ENCODE measurements around the gene PRICKLE4.
A peak's percentile ranks its signal among the peaks of the same experiment; 100 is the strongest.

The PRICKLE4 gene

DNA sequence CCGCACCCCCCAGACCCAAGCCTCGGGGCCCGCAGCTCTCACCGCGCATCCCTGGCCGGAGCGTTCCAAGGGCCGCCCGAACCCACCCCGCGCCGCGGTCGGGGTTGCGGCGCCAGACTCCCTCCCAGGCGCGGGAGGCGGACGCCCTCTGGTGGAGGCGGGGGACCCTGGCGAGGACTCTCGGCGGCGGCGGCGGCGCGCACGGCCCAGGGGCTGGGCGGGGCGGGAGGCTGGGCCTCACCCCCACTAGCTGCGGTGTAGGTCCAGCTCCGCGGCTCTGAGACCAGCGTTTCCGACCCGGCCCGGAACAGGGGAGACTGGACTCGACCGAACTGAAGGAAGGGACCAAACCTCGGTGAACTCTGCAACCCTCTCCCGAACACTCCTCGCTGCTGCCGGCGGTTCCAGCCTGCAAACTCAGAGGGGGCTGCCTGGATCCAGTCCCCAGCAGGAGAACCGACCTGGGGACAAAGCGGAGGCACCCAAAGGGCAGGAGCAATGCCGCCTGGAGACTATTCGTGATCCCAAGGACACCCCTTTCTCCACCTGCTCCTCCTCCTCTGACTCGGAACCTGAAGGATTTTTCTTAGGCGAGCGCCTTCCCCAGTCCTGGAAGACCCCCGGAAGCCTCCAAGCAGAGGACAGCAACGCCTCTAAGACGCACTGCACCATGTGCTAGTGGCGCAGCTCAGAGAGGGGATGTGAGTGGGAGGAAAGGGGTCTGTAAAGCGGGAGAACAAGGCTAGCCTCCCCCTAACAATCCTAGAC lies 6.1 kb downstream of the PRICKLE4 start:
- Histone ChIP-seq H3K27me3 (replicated peaks; ENCODE audit: insufficient read depth, low read length) (peaks cover 38% of the 10 kb centered on the region), H3K9me2 (replicated peaks; ENCODE audit: insufficient read depth, low read length) (no peaks in the 10 kb centered on the region), H3K79me2 (ENCODE audit: low read length) (peaks cover 22% of the 10 kb centered on the region), H4K20me1 (ENCODE audit: insufficient read depth, low read length) (no peaks in the 10 kb centered on the region), H3K4me1 (ENCODE audit: low read length) (peaks cover 7% of the 10 kb centered on the region; the same call in 1 of the 2 replicates), H3K4me3 (ENCODE audit: low read length) (peak overlapping the region; percentile 94), H2AFZ (ENCODE audit: low read length) (peak overlapping the region; percentile 91), H3K36me3 (replicated peaks; ENCODE audit: insufficient read depth, low read length) (no peaks in the 10 kb centered on the region), H3F3A (ENCODE audit: insufficient read depth, low read length) (peaks cover 8% of the 10 kb centered on the region), H3K9ac (ENCODE audit: low read length) (peak overlapping the region; percentile 92), H3K4me2 (ENCODE audit: low read depth, low read length) (peak overlapping the region; percentile 90), H3K9me3 (replicated peaks; ENCODE audit: insufficient read depth, low read length) (no peaks in the 10 kb centered on the region), H3K27ac (ENCODE audit: low read length) (peak overlapping the region; percentile 70)
- DNase-seq: peak; percentile 86
- TF ChIP-seq EZH2 (optimal IDR thresholded peaks at IDR 0.05; ENCODE audit: low read depth, low read length) (no peak), EZH2phosphoT487 (IDR thresholded peaks at IDR 0.05; ENCODE audit: low read length) (no peak)
- TF ChIP-seq, protein P1, sequence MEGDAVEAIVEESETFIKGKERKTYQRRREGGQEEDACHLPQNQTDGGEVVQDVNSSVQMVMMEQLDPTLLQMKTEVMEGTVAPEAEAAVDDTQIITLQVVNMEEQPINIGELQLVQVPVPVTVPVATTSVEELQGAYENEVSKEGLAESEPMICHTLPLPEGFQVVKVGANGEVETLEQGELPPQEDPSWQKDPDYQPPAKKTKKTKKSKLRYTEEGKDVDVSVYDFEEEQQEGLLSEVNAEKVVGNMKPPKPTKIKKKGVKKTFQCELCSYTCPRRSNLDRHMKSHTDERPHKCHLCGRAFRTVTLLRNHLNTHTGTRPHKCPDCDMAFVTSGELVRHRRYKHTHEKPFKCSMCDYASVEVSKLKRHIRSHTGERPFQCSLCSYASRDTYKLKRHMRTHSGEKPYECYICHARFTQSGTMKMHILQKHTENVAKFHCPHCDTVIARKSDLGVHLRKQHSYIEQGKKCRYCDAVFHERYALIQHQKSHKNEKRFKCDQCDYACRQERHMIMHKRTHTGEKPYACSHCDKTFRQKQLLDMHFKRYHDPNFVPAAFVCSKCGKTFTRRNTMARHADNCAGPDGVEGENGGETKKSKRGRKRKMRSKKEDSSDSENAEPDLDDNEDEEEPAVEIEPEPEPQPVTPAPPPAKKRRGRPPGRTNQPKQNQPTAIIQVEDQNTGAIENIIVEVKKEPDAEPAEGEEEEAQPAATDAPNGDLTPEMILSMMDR (IDR thresholded peaks at IDR 0.05; ENCODE audit: low read length): peak; percentile 61

DNA sequence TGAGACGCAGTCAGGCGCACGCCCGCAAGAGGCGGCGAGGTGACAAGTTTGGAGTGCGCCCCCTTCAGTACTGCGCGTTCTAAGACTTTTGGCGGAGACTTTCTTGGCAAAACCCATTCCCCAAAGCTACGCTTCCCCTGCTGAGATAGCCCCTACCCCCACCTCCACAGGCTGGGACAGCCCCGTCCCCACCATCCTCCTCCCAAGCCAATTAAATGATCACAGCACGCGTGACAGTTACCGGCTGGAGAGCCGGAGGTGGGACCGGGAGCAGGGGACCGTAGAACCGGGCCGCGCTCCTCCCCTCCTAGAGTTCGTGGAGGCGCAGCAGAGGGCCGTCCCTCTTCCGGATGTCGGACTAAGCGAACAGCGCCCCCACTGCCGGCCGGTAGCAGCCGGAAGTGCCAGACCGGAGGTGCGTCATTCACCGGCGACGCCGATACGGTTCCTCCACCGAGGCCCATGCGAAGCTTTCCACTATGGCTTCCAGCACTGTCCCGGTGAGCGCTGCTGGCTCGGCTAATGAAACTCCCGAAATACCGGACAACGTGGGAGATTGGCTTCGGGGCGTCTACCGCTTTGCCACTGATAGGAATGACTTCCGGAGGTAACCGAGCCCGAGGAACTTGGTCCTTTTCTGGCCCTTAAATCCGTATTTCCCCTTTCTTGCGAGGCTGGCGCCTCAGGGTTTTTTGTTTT lies 6.8 kb downstream of the PRICKLE4 start, which contains the start of gene TOMM6:
TSS of gene TOMM6 (plus strand) at position 476 of the 699 bp plus-strand sequence. CDS start at position 480, 4 bp downstream.
- DNase-seq: peak; percentile 92
- Histone ChIP-seq H3F3A (ENCODE audit: insufficient read depth, low read length) (peaks cover 8% of the 10 kb centered on the region), H3K36me3 (replicated peaks; ENCODE audit: insufficient read depth, low read length) (no peaks in the 10 kb centered on the region), H3K4me1 (ENCODE audit: low read length) (peaks cover 7% of the 10 kb centered on the region; the same call in 1 of the 2 replicates), H3K27ac (ENCODE audit: low read length) (peak within 1 kb of the TSS; percentile 70), H3K4me2 (ENCODE audit: low read depth, low read length) (peak within 1 kb of the TSS; percentile 90), H4K20me1 (ENCODE audit: insufficient read depth, low read length) (no peaks in the 10 kb centered on the region), H3K79me2 (ENCODE audit: low read length) (peaks cover 22% of the 10 kb centered on the region), H3K9ac (ENCODE audit: low read length) (peak within 1 kb of the TSS; percentile 92), H3K27me3 (replicated peaks; ENCODE audit: insufficient read depth, low read length) (peaks cover 35% of the 10 kb centered on the region), H3K9me3 (replicated peaks; ENCODE audit: insufficient read depth, low read length) (no peaks in the 10 kb centered on the region), H3K9me2 (replicated peaks; ENCODE audit: insufficient read depth, low read length) (no peaks in the 10 kb centered on the region), H3K4me3 (ENCODE audit: low read length) (peak within 1 kb of the TSS; percentile 94), H2AFZ (ENCODE audit: low read length) (peak within 1 kb of the TSS; percentile 91)
- no peak for TF ChIP-seq EZH2phosphoT487 (IDR thresholded peaks at IDR 0.05; ENCODE audit: low read length)
- no peak for TF ChIP-seq EZH2 (optimal IDR thresholded peaks at IDR 0.05; ENCODE audit: low read depth, low read length)
- TF ChIP-seq, protein P1 (IDR thresholded peaks at IDR 0.05; ENCODE audit: low read length): peak; percentile 68

DNA sequence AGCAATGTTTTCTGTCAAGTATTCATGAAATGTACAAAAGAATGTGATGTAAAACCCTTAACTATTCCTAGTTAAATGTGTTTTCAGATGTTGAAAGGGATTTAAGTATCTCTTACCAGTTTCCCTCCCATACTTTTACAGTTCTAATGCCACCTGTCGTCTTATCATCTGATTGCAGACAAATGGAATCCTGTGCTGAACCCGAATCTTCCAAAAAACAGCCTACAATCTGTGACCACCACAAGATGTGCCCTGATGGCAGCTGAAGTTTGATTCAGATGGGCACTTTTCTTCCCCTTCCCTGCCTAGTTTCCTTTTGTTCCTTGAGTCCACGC lies 8.8 kb downstream of the PRICKLE4 start:
- H3K4me2 ChIP-seq (ENCODE audit: low read depth, low read length): peak overlapping the region; percentile 13; the same call in 1 of the 2 replicates

More for the DNA sequence above, 8.8 kb downstream of the PRICKLE4 start:
- no peaks in the 10 kb centered on the region for H3K9me2 ChIP-seq (replicated peaks; ENCODE audit: insufficient read depth, low read length)
- no peaks in the 10 kb centered on the region for H3K9me3 ChIP-seq (replicated peaks; ENCODE audit: insufficient read depth, low read length)
- no peak overlapping the region for H3K27ac ChIP-seq (ENCODE audit: low read length)
- peaks cover 22% of the 10 kb centered on the region for H3K79me2 ChIP-seq (ENCODE audit: low read length)
- no peak overlapping the region for H2AFZ ChIP-seq (ENCODE audit: low read length)
- peaks cover 15% of the 10 kb centered on the region for H3K27me3 ChIP-seq (replicated peaks; ENCODE audit: insufficient read depth, low read length)
- H3K4me3 ChIP-seq (ENCODE audit: low read length): no peak overlapping the region
- H3K4me1 ChIP-seq (ENCODE audit: low read length): peaks cover 7% of the 10 kb centered on the region; the same call in 1 of the 2 replicates
- no peaks in the 10 kb centered on the region for H3K36me3 ChIP-seq (replicated peaks; ENCODE audit: insufficient read depth, low read length)
- H3K9ac ChIP-seq (ENCODE audit: low read length): no peak overlapping the region
- H4K20me1 ChIP-seq (ENCODE audit: insufficient read depth, low read length): no peaks in the 10 kb centered on the region
- TF ChIP-seq EZH2phosphoT487 (IDR thresholded peaks at IDR 0.05; ENCODE audit: low read length) (no peak), EZH2 (optimal IDR thresholded peaks at IDR 0.05; ENCODE audit: low read depth, low read length) (no peak)
- TF ChIP-seq, protein P1 (IDR thresholded peaks at IDR 0.05; ENCODE audit: low read length): no peak
- peaks cover 8% of the 10 kb centered on the region for H3F3A ChIP-seq (ENCODE audit: insufficient read depth, low read length)
- no peak for DNase-seq
